Tibial nerve (tissue), 4 donors: Measurements from ENCODE around the gene CTNNA1.

Experiments
- EP300 ChIP-seq, 2 donors: sonication (generic); formaldehyde crosslinking; IDR thresholded peaks; one replicate each; pipeline ENCODE4 v1.6.1; 2017; ENCODE audit warnings: antibody characterized with exemption in 2 of 2, mild to moderate bottlenecking in 1 of 2
- POLR2A ChIP-seq, 2 donors: fragments of 450-650 bp; IDR thresholded peaks; one replicate each; pipeline ENCODE4 v1.6.1; 2017; ENCODE audit warnings: antibody characterized with exemption in 2 of 2, mild to moderate bottlenecking in 2 of 2, moderate library complexity in 2 of 2
- TF ChIP-seq, protein P1 (sequence below), 5 experiments: fragments of 200-600 bp in 3 of 5; fragments of 450-650 bp in 2 of 5; sonication (generic) in 3 of 5; IDR thresholded peaks; one replicate each; pipeline ENCODE4 v1.5.1; 2016 to 2019; ENCODE audit warnings: antibody characterized with exemption in 5 of 5, mild to moderate bottlenecking in 3 of 5, moderate library complexity in 2 of 5

DNA sequence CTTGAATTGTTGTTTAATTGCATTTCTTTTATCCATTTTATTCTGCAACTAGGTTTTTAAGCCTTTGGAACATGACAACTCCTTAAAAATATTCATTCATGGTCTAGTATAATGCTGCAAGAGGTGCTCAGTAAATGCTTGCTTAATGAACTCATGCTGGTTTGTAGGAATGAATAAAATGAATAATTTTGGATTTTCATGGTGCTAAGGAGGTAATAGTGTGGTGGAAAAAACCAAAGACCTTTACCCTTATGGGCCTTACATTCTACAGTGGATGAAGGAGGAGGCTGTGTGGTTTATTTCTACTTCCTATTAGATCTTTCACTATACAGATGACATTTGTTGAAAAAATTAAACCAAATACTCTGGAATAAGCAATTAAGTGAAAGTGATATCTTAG lies 78.5 kb downstream of the CTNNA1 start:
- TF ChIP-seq, protein P1, sequence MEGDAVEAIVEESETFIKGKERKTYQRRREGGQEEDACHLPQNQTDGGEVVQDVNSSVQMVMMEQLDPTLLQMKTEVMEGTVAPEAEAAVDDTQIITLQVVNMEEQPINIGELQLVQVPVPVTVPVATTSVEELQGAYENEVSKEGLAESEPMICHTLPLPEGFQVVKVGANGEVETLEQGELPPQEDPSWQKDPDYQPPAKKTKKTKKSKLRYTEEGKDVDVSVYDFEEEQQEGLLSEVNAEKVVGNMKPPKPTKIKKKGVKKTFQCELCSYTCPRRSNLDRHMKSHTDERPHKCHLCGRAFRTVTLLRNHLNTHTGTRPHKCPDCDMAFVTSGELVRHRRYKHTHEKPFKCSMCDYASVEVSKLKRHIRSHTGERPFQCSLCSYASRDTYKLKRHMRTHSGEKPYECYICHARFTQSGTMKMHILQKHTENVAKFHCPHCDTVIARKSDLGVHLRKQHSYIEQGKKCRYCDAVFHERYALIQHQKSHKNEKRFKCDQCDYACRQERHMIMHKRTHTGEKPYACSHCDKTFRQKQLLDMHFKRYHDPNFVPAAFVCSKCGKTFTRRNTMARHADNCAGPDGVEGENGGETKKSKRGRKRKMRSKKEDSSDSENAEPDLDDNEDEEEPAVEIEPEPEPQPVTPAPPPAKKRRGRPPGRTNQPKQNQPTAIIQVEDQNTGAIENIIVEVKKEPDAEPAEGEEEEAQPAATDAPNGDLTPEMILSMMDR (IDR thresholded peaks at IDR 0.05), result no peak
- TF ChIP-seq EP300 (IDR thresholded peaks at IDR 0.05), result no peak
- TF ChIP-seq POLR2A (IDR thresholded peaks at IDR 0.05), result no peak
